OCI-LY1 (cell line): ENCODE results near the gene RUNX3.

ENCODE experiments used
- H2AFZ ChIP-seq: fragments of 200-600 bp; sonication (generic), shearing (Covaris generic); 2 replicates; pipeline ENCODE4 v1.6.0; 2014; ENCODE audit warnings: antibody characterized with exemption, mild to moderate bottlenecking, low read length
- H3F3A ChIP-seq: fragments of 200-600 bp; sonication (generic), shearing (Covaris generic); 2 replicates; pipeline ENCODE4 v1.6.0; 2014; ENCODE audit warnings: mild to moderate bottlenecking, antibody characterized with exemption, low read length, moderate library complexity; ENCODE audit not compliant: insufficient read depth
- H3K27ac ChIP-seq: fragments of 200-600 bp; sonication (generic); 2 replicates; pipeline ENCODE4 v1.5.1; 2014; ENCODE audit warnings: low read length, mixed run types, mild to moderate bottlenecking, low read depth; ENCODE audit not compliant: poor library complexity, severe bottlenecking
- H3K27me3 ChIP-seq: fragments of 200-600 bp; sonication (generic); 2 replicates; pipeline ENCODE4 v1.6.0; 2014; ENCODE audit warnings: antibody characterized with exemption, mild to moderate bottlenecking, low read length, moderate library complexity; ENCODE audit not compliant: insufficient read depth
- H3K36me3 ChIP-seq: fragments of 200-600 bp; sonication (generic); 2 replicates; pipeline ENCODE4 v1.6.1; 2014; ENCODE audit warnings: mild to moderate bottlenecking, antibody characterized with exemption, low read length, moderate library complexity, mixed read lengths; ENCODE audit not compliant: insufficient read depth
- H3K4me1 ChIP-seq: fragments of 200-600 bp; sonication (generic); 2 replicates; pipeline ENCODE4 v1.5.1; 2014; ENCODE audit warnings: mild to moderate bottlenecking, low read length, moderate library complexity; ENCODE audit not compliant: insufficient read depth, severe bottlenecking
- H3K4me2 ChIP-seq: fragments of 200-600 bp; sonication (generic), shearing (Covaris generic); 2 replicates; pipeline ENCODE4 v1.6.1; 2014; ENCODE audit warnings: low read length
- H3K4me3 ChIP-seq: fragments of 200-600 bp; sonication (generic); 2 replicates; pipeline ENCODE4 v1.5.1; 2014; ENCODE audit warnings: low read length, low read depth, mild to moderate bottlenecking, mixed read lengths; ENCODE audit not compliant: poor library complexity, severe bottlenecking
- H3K79me2 ChIP-seq: fragments of 200-600 bp; shearing (Covaris generic); 2 replicates; pipeline ENCODE4 v1.6.1; 2016; ENCODE audit warnings: mixed run types, low read length, mixed read lengths; ENCODE audit not compliant: insufficient read depth
- H3K9ac ChIP-seq: fragments of 200-600 bp; sonication (generic), shearing (Covaris generic); 2 replicates; pipeline ENCODE4 v1.6.1; 2014; ENCODE audit warnings: mild to moderate bottlenecking, low read length, mixed read lengths
- H3K9me2 ChIP-seq: fragments of 200-600 bp; sonication (generic), shearing (Covaris generic); 2 replicates; pipeline ENCODE4 v1.6.1; 2014; ENCODE audit warnings: low read depth, mild to moderate bottlenecking, low read length, mixed read lengths
- H3K9me3 ChIP-seq: fragments of 200-600 bp; shearing (Covaris generic); 2 replicates; pipeline ENCODE4 v1.6.1; 2014; ENCODE audit warnings: low read length, mixed read lengths
- H4K20me1 ChIP-seq: fragments of 200-600 bp; sonication (generic), shearing (Covaris generic); 2 replicates; pipeline ENCODE4 v1.6.0; 2016; ENCODE audit warnings: mild to moderate bottlenecking, low read length; ENCODE audit not compliant: insufficient read depth
- CTCF ChIP-seq: fragments of 200-600 bp; sonication (generic), shearing (Covaris generic); IDR thresholded peaks from 2 replicates; pipeline ENCODE4 v1.5.1; 2017; ENCODE audit warnings: mild to moderate bottlenecking, antibody characterized with exemption, low read length, moderate library complexity, mixed read lengths
- EZH2 ChIP-seq: fragments of 200-600 bp; sonication (generic), shearing (Covaris generic); IDR thresholded peaks from 2 replicates; pipeline ENCODE4 v1.8.0; 2017; ENCODE audit warnings: borderline replicate concordance, mixed run types, mild to moderate bottlenecking, antibody characterized with exemption, low read length, moderate library complexity, mixed read lengths

The RUNX3 gene

GRCh38 chr1:24955161-24955560 lies 25.1 kb upstream of the RUNX3 start:
- no peak overlapping the region for H2AFZ ChIP-seq
- H3K9ac ChIP-seq = no peak overlapping the region
- H3K27me3 ChIP-seq = peaks cover 6% of the 10 kb centered on the region; the same call in 1 of the 2 replicates
- H4K20me1 ChIP-seq = no peaks in the 10 kb centered on the region
- H3K79me2 ChIP-seq = no peaks in the 10 kb centered on the region
- no peaks in the 10 kb centered on the region for H3F3A ChIP-seq
- no peaks in the 10 kb centered on the region for H3K36me3 ChIP-seq
- H3K4me1 ChIP-seq = no peaks in the 10 kb centered on the region
- TF ChIP-seq EZH2 (no peak), CTCF (no peak)
- H3K4me3 ChIP-seq = no peak overlapping the region
- no peaks in the 10 kb centered on the region for H3K9me2 ChIP-seq
- H3K4me2 ChIP-seq = no peak overlapping the region
- H3K27ac ChIP-seq = no peak overlapping the region
- no peaks in the 10 kb centered on the region for H3K9me3 ChIP-seq

- Histone ChIP-seq H3K27me3 (peaks cover 6% of the 10 kb centered on the region; the same call in 1 of the 2 replicates), H3K9me2 (no peaks in the 10 kb centered on the region), H2AFZ (no peak overlapping the region), H3K4me1 (no peaks in the 10 kb centered on the region), H3K9ac (no peak overlapping the region), H3K79me2 (no peaks in the 10 kb centered on the region), H3K27ac (no peak overlapping the region), H3K4me3 (no peak overlapping the region), H3K9me3 (no peaks in the 10 kb centered on the region), H3F3A (no peaks in the 10 kb centered on the region), H3K36me3 (no peaks in the 10 kb centered on the region), H4K20me1 (no peaks in the 10 kb centered on the region), H3K4me2 (no peak overlapping the region)
- TF ChIP-seq EZH2 (no peak), CTCF (no peak)
Measured at GRCh38 chr1:24954631-24955030, 24.6 kb upstream of the RUNX3 start.

DNA sequence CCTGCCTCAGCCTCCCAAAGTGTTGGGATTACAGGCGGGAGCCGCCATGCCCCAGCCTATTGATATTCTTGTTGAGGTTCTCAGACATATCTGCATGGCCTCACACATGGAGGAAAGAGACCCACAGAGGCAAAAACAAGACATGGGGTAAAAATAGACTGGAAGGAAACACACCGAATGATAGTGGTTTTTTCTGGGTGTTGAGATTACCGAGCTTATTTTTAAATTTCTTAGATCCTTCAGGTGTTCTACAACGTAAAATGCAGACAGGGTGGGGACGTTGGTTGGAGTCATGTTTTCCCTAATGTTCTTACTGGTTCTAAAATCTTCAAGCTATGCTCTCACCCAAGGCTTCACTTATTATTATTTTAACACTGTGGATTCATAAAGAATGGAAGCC lies 23.9 kb upstream of the RUNX3 start:
- Histone ChIP-seq H3K4me3 (no peak overlapping the region), H3K9me2 (no peaks in the 10 kb centered on the region), H3K27ac (no peak overlapping the region), H3K36me3 (no peaks in the 10 kb centered on the region), H3K9ac (no peak overlapping the region), H2AFZ (no peak overlapping the region), H4K20me1 (no peaks in the 10 kb centered on the region), H3K4me2 (no peak overlapping the region), H3K79me2 (no peaks in the 10 kb centered on the region), H3F3A (no peaks in the 10 kb centered on the region), H3K9me3 (no peaks in the 10 kb centered on the region), H3K27me3 (peaks cover 6% of the 10 kb centered on the region; the same call in 1 of the 2 replicates), H3K4me1 (no peaks in the 10 kb centered on the region)
- TF ChIP-seq EZH2 = no peak
- TF ChIP-seq CTCF = no peak
